ENCODE results near the gene ABCA4.

GRCh38 chr1:94115900-94116436 lies 5.0 kb downstream of the ABCA4 start:
- TF ChIP-seq CTCF (conservative IDR thresholded peaks at IDR 0.05; ENCODE audit: low read length) (no peak), EZH2phosphoT487 (IDR thresholded peaks at IDR 0.05; ENCODE audit: borderline replicate concordance) (no peak)

Data from Loucy (cell line).